ENCODE results near the gene CHN1.

Gene CHN1

GRCh38 chr2:174749793-174750192 is 255.4 kb downstream of the CHN1 start:
- ChIA-PET POLR2A (no interaction called here), CTCF (interaction anchor here (0.6 to 1.6 kb wide), 8 partner anchors 9 to 513 kb away, joined by 3 to 7 read pairs (median 5); no protein-coding TSS in a partner anchor)
- TF ChIP-seq SUZ12 (IDR thresholded peaks at IDR 0.05), result no peak
- TF ChIP-seq PKNOX1 (IDR thresholded peaks at IDR 0.05), result no peak
- TF ChIP-seq L3MBTL2 (conservative IDR thresholded peaks at IDR 0.05), result no peak
- TF ChIP-seq ZNF384 (IDR thresholded peaks at IDR 0.05), result no peak
- no peak for TF ChIP-seq FOXK2 (IDR thresholded peaks at IDR 0.05)
- no peak for TF ChIP-seq FOXA1 (IDR thresholded peaks at IDR 0.05)
- no peak for DNase-seq (ENCODE audit: extremely low spot score)

- CTCF ChIA-PET, result interaction anchor here (0.6 to 1.6 kb wide), 17 partner anchors 10 to 237 kb away, joined by 3 to 7 read pairs (median 4); no protein-coding TSS in a partner anchor
- TF ChIP-seq CTBP1 (IDR thresholded peaks at IDR 0.05; ENCODE audit: borderline replicate concordance), result no peak
- no peak for TF ChIP-seq SUZ12 (IDR thresholded peaks at IDR 0.05)
- TF ChIP-seq FOXA1 (IDR thresholded peaks at IDR 0.05), result no peak
- no peak for TF ChIP-seq ELF4 (IDR thresholded peaks at IDR 0.05)
- no peak for TF ChIP-seq L3MBTL2 (conservative IDR thresholded peaks at IDR 0.05)
- no peak for TF ChIP-seq TARDBP (IDR thresholded peaks at IDR 0.05)
- TF ChIP-seq ARNT (IDR thresholded peaks at IDR 0.05), result no peak
- no peak for TF ChIP-seq PKNOX1 (IDR thresholded peaks at IDR 0.05)
- no peak for TF ChIP-seq FOXM1 (IDR thresholded peaks at IDR 0.05; ENCODE audit: borderline replicate concordance)
- no peak for TF ChIP-seq NFRKB (IDR thresholded peaks at IDR 0.05)
- no peak for TF ChIP-seq LEF1 (IDR thresholded peaks at IDR 0.05; ENCODE audit: borderline replicate concordance)
- no peak for TF ChIP-seq ZNF384 (IDR thresholded peaks at IDR 0.05)
- TF ChIP-seq SP1 (IDR thresholded peaks at IDR 0.05), result no peak
- no peak for TF ChIP-seq BHLHE40 (IDR thresholded peaks at IDR 0.05; ENCODE audit: borderline replicate concordance)
- TF ChIP-seq FOXK2 (IDR thresholded peaks at IDR 0.05), result no peak
- no peak for TF ChIP-seq HDGF (IDR thresholded peaks at IDR 0.05; ENCODE audit: borderline replicate concordance)
These were observed 256.2 kb downstream of the CHN1 start for GRCh38 chr2:174748948-174749347.

More at GRCh38 chr2:174748948-174749347, 256.2 kb downstream of the CHN1 start:
- POLR2A ChIA-PET, result interaction anchor here (1.0 kb wide), 1 partner anchor 22 kb away, joined by 3 read pairs; no protein-coding TSS in a partner anchor
- DNase-seq (ENCODE audit: extremely low spot score), result peak; percentile 73
